ENCODE data around the gene TMCC3.

DNA sequence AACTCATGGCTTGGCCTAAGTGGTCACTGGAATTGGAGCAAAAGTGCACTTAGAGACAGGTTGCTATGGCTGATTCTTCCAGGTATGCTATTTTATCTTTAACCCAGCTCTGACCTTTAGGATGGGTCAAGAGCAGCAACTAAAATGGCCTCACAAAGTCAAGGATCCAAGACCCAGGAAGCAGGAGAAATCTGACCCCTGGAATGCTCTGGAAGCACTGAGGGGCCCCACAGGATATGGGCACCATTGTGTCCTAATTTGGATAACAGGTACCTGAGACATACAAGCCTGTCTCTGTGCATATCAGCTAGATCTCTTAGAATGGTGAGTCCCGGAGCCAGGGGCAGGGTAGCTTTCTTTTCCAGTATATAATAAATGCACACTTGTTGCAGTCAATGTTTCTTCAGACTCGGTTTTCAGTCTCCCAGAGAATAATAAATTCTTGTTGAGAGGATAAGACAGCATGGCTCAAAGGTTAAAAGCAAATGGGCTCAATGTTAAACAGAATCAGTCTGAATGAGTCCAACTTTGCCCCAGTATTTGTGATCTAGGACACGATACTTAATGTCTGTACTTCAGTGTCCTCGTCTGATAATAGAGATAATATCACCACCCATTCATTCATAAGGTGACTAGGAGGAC, 29.3 kb upstream of the TMCC3 start:
- TF ChIP-seq CTCF (IDR thresholded peaks at IDR 0.05) (no peak), POLR2A (IDR thresholded peaks at IDR 0.05) (no peak)

Data from suprapubic skin (tissue), 3 donors.